Stimulated activated CD4-positive, alpha-beta T cell treated with anti-CD3 and anti-CD28 coated beads, Interleukin-1b, Interleukin-23, amount 100 ng/mL, for 48 hours (primary cell): ENCODE results near the gene LENG9.
A peak's percentile ranks its signal among the peaks of the same experiment; 100 is the strongest.
"Not testable (repeated sequence)": the region's sequence is repeated elsewhere in the genome, so short reads cannot be mapped to it uniquely, and the experiment has no call there.

Experiments
- DNase-seq: peaks from one replicate; pipeline ENCODE4 v3.0.0-alpha.2; 2020

The LENG9 gene

DNA sequence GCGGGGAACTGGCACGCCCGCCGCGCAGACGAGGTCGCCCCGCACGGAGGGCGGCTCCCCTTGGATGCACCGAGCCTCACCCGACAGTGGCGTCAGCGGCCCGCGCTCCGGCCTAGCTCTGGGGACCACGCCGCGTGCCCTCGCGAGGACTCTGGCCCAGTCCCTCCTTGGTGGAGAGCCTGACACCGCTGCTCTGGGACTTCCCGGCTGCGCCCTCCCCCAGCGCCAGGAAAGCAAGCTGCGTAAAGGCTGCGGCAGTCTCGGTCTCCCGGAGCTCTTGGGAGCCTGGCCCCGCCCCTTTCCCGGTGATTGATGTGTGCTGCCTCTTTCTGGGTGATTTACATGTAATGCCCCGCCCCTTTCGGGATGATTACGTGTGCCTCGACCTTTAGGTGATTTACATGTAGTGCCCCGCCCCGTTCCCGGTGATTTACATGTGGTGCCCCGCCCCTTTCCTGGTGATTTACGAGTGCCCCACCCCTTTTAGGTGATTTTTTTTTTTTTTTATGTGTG, at the start of gene LENG9:
Gene LENG9, minus strand, starts transcription at position 248 of the 513 bp plus-strand sequence. CDS start 252 bp downstream, outside the sequence.
- DNase-seq: peak; percentile 99

DNA sequence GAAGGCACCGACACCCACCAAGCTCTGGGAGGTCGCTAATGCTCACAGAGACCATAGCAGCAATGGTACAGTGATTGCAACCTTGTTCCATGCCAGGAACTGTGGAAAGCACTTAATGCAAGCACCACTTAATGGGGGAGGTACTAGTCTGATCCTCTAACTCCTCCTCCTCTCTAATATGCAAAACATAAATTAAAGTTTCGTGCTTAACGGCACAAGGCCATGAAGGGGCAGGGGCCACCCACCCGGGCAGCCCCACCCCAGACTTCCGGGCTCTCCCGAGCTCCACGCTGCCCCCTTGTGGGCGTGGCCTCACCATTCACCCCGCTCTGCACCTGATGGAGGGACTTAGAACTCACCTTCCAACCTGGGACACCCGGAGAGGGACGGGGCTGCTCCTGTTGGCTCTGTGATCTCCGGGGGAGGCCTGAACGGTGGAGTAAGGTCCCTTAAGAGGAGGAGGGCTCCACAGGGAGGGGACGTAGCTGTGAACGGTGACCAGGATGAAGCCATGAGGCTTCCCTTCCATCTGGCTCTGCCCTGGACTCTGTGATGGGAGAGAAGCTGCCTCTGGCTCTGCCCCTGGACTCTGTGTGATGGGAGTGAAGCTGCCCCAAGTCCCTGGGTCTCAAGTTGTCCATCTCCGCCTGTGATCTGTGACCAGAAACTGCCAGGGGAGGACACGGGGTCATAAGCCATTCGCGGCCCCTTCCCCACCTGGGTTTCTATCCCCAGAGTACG, 45.8 kb upstream of the LENG9 start:
- not testable (repeated sequence) for DNase-seq

DNA sequence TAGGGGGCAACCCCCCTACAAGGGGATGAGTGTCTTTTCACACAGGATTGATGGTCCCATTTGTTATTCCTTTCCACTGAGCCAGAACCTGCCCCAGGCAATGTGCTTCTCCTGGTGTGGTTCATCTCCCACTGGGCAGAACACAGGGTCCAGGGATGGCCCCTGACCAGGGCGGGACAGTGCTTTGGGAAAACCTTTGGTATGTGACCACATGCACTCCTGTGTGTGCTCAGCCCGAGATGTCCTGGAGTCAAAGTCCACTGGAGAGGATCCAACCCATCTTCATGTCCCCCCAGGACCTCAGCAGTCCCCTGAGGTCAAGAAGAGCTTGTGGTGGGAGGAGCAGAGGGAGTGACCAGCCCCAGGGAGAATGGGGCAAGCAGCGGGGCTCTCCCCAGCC, 44.9 kb upstream of the LENG9 start:
- not testable (repeated sequence) for DNase-seq

- no peak for DNase-seq
Measured at GRCh38 chr19:54507824-54508223, 44.2 kb upstream of the LENG9 start.

DNA sequence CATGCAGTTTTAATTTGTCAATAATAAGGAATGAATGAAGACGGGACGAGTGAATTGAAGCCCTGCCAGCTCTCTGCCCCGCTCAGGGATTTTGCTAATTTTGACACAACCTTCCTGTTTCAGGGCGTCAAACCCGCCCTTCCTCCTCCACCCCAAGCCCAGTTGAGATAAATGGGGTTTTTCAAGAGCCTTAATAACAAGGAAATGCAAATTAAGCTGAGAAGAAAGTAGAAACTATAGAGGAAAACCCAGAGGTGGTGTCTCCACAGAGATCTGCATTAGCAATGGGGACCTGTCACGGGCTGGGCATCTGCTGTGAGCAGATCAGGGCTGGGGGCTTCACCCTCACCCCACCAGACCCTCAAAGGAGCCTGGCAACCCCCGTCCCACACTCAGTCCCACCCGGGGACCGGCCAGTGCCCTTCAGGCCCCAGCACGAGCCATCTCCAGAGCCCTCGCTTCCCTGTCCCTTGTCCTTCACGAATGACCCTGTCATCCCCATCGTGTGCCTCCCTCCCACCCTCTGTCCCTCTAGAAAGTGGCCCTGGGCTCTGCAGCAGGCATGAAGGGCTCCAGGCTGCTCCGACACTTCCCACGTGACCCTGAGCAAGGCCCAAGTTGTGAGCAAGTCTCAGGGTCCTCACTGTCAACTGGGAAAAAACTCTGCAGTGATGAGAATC, 43.6 kb upstream of the LENG9 start:
- not testable (repeated sequence) for DNase-seq

GRCh38 chr19:54506079-54506478, 42.5 kb upstream of the LENG9 start:
- DNase-seq: no peak

- DNase-seq: not testable (repeated sequence)
Measured at GRCh38 chr19:54505542-54505941, 42.0 kb upstream of the LENG9 start.

DNA sequence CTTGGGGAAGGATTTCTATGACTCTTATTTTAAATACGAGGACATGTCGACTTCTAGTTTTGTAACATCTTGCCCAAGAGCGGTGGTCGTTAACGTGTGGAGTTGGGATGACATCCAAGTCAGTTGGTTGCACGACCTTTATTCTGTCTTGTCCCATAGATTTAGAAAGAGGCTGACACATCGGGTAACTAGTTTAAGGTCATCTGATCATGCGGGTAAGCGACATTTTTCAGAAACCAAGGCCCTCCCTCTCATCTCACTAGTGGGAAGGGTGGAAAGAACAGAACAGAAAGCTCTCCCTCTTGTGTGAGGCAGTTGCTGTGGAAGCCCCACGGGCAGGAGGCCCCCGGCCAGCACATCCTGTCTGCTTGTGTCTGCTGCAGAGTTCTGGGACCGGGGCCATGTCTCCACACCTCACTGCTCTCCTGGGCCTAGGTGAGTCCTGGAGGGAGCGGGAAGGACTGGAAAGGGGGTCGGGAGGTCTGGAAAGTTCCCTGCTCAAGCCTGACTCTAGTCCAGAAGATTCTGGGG, 39.0 kb upstream of the LENG9 start, which contains the start of gene LAIR2:
Gene LAIR2, plus strand, starts transcription at position 314 of the 531 bp plus-strand sequence. Its CDS starts 88 bp downstream, at position 402.
- no peak for DNase-seq

DNA sequence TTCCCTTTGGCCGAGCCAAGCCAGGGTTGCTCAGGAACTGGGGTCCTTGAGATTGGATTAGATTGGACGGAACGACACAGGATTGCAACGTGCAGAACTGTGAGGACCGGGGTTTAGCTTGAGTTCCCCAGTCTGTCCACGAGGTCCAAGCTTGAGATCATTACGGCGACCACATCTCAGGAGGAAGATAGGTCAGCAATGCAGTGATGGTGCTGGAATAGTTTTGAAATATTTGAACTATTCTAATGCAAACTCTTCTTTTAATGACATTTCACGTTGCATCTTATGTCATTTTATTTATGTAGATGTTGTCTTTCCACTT, 34.8 kb upstream of the LENG9 start:
- DNase-seq: not testable (repeated sequence)

DNA sequence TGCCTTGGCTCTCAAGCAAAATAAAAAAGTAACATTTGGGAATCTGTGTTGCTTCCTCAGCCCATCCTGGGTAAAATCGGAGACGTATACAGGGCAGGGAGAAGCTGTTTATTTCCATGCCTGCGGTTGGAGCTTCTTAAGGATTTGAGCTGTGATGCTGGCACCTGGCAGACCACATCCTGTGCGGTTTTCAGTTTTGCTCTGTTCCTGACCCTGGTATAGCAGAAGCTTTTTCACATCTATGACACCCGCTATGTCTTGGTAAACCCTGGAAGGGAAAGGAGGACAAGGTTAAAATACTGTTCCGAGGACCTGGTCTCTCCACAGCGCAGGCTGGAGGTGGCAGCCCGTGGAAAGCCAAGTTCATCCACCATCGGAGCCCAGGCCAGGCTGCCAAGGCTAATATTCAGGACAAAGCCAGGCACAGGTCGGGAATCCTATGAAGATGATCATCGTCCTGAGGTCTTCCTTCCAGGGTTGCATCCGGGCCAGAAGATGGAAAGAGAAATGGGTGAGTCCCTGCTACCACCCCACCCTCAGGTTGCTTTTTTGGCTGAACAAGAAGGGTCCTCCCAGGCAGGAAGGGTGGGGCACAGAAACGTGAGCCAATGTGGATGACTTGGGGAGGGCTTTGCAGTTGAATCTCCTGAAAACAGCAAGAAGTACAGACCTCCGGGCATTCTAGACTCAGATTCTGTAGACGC, 34.3 kb upstream of the LENG9 start:
- DNase-seq: not testable (repeated sequence)

DNA sequence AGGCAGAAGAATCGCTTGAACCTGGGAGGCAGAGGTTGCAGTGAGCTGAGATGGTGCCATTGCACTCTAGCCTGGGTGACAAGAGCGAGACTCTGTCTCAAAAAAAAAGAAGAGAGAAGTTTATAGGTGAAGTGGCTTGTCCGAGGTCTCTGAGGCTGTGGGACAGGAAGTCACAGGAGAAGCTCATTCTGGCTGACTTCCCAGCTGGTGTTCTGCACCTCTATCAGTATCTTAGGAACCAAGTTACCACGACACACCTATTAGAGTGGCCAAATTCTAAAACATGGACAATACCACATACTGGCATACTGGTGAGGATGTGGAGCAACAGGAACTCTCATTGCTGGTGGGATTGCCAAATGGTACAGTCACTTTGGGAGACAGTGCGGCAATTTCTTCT, 31.7 kb upstream of the LENG9 start:
- DNase-seq: not testable (repeated sequence)

DNA sequence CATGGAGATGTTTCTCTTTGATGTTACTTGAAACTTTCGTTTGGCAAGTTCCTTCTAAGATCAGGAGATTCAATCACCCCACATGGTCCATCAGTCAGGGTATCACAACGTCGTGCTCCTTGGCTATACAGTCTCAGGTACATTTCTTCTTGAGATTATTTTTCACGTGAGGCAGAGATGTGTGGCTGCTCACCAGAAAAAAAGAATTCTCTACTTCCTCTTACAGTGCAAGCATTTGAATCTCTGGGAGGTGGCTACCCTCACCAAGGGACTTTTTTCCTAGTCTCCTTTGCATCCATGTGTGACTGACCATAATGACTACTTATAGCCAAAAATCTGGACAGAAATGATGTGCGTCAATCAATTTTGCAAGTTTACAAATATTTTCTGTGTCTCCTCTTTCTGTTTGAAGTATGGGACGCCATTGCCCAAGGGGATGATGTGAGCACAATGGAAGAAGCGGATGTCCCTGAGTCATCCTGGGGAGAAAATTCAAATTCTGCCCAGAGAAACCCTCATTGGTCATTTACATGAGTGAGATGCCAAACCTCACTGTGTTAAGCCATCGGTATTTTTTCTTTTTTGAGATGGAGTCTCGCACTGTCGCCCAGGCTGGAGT, 30.5 kb upstream of the LENG9 start:
- DNase-seq: no peak

- DNase-seq: not testable (repeated sequence)
Measured at GRCh38 chr19:54493056-54493455, 29.5 kb upstream of the LENG9 start.

DNA sequence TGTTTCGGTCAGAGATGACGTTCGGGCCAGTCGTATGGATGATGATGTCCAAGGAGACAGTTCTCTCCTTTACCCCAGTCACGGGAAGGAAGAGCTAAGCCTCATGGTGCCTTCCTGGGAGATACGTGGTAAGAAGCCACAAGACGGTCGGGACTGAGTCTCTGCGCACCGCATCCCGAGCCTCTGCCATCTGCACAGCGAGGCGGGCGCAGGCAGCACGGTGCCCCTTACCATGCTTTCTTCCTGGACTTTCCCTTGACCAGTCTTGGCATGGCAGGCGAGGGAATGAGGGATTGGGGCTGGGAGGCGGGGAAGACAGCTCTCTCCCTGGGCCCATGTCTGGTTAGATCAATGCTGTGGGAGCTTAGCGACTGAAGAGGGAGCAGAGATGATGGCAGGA, 29.0 kb upstream of the LENG9 start:
- no peak for DNase-seq

DNA sequence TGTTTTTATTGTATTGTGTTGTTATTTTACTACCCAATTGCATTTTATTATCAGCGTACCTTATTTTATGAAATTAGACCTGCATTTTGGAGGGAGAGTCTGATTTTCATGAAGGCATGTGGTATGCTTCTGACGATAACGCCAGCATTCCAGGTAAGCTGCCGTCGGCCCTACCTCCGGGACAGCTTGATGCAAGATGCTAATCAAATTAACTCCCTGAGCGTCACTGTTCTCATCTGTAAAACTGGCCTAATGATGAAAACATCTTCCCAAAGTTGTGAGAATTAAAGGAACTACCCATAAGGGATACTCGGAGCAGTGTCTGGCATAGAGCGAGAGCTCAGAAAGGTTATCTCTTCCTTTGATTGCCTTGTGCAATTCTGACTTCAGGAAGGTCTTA, 26.2 kb upstream of the LENG9 start:
- DNase-seq: no peak

- no peak for DNase-seq
Measured at GRCh38 chr19:54489341-54489740, 25.8 kb upstream of the LENG9 start.

GRCh38 chr19:54485851-54486250, 22.3 kb upstream of the LENG9 start:
- no peak for DNase-seq

GRCh38 chr19:54484451-54484850, 20.9 kb upstream of the LENG9 start:
- no peak for DNase-seq

DNA sequence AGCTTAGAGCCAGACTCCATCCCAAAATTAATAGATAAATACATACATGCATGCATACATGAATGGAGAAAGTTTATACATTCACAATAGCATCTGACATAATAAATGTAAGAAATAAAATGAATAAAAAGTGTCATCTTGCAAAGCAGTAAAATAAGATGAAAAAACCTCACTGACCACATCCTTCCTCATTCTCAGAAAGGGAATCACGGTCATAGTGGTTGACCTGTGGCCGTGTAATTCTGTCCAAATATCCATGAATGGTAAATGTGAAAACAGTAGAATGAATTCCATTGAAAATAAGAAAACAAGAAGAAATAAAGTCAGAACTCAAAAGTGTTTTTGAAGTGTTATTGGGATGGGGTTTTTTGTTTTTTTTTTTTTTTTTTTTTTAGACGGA, 19.3 kb upstream of the LENG9 start:
- DNase-seq: no peak

DNA sequence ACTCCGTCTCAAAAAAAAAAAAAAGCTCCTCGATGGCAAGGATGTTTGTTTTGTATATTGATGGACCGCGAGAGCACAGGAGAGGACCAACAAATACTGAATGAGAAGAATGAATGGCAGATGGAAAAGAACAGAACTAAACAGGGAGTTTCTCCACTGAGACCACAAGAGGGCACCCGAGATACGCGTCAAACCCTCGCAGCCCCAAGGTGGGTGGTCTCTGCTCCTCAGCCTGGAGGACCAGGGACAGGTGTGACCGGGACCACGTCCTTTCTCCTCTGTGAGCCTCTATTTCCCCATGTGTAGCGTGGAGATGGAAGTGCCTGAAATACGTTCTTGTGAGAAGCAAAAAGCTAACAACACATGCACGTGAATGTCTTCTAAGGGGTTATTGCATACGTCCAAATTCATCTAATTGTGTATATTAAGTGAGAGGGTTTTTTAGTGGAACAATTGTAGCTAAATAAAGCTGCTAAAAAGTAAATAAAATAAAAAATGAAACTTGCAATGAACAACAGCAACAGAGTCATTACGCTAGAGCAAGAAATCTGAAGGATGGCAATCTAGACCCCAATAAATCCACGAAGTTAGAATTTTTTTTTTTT, 17.9 kb upstream of the LENG9 start:
- DNase-seq: no peak

DNA sequence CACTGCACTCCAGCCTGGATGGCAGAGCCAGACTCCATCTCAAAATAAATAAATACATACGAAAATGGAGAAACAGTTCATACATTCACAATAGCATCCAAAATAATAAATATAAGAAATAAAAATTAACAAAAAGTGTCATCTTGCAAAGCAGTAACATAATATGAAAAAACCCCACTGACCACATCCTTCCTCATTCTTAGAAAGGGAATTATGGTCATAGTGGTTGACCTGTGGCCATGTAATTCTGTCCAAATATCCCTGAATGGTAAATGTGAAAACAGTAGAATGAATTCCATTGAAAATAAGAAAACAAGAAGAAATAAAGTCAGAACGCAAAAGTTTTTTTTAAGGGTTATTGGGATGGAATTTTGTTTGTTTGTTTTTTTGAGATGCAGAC, 16.5 kb upstream of the LENG9 start:
- no peak for DNase-seq

GRCh38 chr19:54478677-54479266, 15.2 kb upstream of the LENG9 start:
- no peak for DNase-seq
